ENCODE measurements around the gene NUP133. TPM values are rescaled to one million over a fixed set of nuclear protein-coding genes. Genes with fewer than 3 reads are reported as not detected.

The NUP133 gene
- total and polyA plus RNA-seq, 10 of the 15 experiments (the other 5 are each of a cell fraction or from before 2014, with no cell fraction given), result 10.9 to 45.4 (median 29.2) TPM

DNA sequence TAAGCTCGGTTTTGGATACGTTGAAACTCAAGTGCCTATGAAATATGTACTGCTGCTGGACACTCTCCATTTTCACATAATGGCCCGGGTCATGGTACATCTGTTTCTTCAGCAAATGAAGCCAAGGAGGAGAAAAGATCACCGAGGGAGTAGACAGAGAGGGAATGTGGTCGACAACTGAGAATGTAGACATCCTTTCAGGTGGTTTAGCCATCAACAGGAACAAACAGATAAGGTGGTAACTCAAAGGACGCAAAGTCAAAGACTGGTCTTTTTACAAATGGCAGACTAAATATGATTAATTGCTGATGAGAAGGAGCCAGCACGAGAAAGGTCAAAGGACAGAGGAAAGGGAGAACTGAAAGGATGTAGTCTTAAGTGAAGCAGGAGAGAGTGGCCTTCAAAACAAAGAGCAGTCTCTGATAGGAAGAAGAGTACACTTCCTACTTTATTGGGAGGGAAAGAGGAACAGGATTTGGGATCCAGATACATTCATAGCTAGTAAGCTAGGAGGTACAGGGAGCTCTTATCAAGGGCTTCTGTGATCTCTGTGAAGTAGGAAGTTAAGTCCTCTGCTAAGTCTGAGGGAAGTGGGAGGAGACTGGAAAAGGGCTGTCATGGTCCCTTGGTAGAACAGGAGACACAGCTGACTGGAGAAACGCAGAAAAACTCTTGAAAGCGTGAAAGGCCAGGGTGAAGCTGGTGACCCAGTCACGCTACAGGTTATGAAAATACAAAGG, 28.3 kb downstream of the NUP133 start (continued):
- TF ChIP-seq CEBPB (IDR thresholded peaks at IDR 0.05; ENCODE audit: borderline replicate concordance in 1 of 2, low read depth in 2 of 2, low read length in 2 of 2) (no peak), GABPA (IDR thresholded peaks at IDR 0.05; ENCODE audit: low read depth) (no peak), IRF4 (IDR thresholded peaks at IDR 0.05; ENCODE audit: low read depth, low read length) (no peak), NFYA (IDR thresholded peaks at IDR 0.05; ENCODE audit: borderline replicate concordance, low read depth, low read length) (no peak), NFIC (IDR thresholded peaks at IDR 0.05; ENCODE audit: low read depth, low read length) (peak; percentile 36; the same call in 1 of the 2 replicates), JUNB (IDR thresholded peaks at IDR 0.05) (0 out of 2 replicates have a peak, but pooled peaks have one; percentile 26), MTA3 (IDR thresholded peaks at IDR 0.05; ENCODE audit: borderline replicate concordance, low read length) (0 out of 2 replicates have a peak, but pooled peaks have one; percentile 21), TCF12 (IDR thresholded peaks at IDR 0.05; ENCODE audit: low read depth, low read length) (0 out of 2 replicates have a peak, but pooled peaks have one; percentile 30), STAT1 (conservative IDR thresholded peaks at IDR 0.05) (no peak), SMC3 (IDR thresholded peaks at IDR 0.05; ENCODE audit: borderline replicate concordance, low read length) (no peak), SP1 (IDR thresholded peaks at IDR 0.05; ENCODE audit: low read depth, low read length) (no peak), KAT2A (conservative IDR thresholded peaks at IDR 0.05; ENCODE audit: control insufficient read depth, low read depth, low read length) (no peak), ZZZ3 (IDR thresholded peaks at IDR 0.05; ENCODE audit: control insufficient read depth, insufficient read length, low read depth) (no peak), RCOR1 (conservative IDR thresholded peaks at IDR 0.05; ENCODE audit: low read depth, low read length) (no peak), YY1 (IDR thresholded peaks at IDR 0.05; ENCODE audit: low read depth, low read length) (no peak), ZNF274 (IDR thresholded peaks at IDR 0.05; ENCODE audit: insufficient read depth, insufficient read length) (no peak), SMARCA5 (IDR thresholded peaks at IDR 0.05) (no peak)
- TF ChIP-seq, protein P1, sequence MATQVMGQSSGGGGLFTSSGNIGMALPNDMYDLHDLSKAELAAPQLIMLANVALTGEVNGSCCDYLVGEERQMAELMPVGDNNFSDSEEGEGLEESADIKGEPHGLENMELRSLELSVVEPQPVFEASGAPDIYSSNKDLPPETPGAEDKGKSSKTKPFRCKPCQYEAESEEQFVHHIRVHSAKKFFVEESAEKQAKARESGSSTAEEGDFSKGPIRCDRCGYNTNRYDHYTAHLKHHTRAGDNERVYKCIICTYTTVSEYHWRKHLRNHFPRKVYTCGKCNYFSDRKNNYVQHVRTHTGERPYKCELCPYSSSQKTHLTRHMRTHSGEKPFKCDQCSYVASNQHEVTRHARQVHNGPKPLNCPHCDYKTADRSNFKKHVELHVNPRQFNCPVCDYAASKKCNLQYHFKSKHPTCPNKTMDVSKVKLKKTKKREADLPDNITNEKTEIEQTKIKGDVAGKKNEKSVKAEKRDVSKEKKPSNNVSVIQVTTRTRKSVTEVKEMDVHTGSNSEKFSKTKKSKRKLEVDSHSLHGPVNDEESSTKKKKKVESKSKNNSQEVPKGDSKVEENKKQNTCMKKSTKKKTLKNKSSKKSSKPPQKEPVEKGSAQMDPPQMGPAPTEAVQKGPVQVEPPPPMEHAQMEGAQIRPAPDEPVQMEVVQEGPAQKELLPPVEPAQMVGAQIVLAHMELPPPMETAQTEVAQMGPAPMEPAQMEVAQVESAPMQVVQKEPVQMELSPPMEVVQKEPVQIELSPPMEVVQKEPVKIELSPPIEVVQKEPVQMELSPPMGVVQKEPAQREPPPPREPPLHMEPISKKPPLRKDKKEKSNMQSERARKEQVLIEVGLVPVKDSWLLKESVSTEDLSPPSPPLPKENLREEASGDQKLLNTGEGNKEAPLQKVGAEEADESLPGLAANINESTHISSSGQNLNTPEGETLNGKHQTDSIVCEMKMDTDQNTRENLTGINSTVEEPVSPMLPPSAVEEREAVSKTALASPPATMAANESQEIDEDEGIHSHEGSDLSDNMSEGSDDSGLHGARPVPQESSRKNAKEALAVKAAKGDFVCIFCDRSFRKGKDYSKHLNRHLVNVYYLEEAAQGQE (IDR thresholded peaks at IDR 0.05; ENCODE audit: low read depth, low read length), result no peak
- TF ChIP-seq, protein P2, sequence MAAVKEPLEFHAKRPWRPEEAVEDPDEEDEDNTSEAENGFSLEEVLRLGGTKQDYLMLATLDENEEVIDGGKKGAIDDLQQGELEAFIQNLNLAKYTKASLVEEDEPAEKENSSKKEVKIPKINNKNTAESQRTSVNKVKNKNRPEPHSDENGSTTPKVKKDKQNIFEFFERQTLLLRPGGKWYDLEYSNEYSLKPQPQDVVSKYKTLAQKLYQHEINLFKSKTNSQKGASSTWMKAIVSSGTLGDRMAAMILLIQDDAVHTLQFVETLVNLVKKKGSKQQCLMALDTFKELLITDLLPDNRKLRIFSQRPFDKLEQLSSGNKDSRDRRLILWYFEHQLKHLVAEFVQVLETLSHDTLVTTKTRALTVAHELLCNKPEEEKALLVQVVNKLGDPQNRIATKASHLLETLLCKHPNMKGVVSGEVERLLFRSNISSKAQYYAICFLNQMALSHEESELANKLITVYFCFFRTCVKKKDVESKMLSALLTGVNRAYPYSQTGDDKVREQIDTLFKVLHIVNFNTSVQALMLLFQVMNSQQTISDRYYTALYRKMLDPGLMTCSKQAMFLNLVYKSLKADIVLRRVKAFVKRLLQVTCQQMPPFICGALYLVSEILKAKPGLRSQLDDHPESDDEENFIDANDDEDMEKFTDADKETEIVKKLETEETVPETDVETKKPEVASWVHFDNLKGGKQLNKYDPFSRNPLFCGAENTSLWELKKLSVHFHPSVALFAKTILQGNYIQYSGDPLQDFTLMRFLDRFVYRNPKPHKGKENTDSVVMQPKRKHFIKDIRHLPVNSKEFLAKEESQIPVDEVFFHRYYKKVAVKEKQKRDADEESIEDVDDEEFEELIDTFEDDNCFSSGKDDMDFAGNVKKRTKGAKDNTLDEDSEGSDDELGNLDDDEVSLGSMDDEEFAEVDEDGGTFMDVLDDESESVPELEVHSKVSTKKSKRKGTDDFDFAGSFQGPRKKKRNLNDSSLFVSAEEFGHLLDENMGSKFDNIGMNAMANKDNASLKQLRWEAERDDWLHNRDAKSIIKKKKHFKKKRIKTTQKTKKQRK (IDR thresholded peaks at IDR 0.05; ENCODE audit: low read depth, low read length), result no peak
- TF ChIP-seq, protein P3, sequence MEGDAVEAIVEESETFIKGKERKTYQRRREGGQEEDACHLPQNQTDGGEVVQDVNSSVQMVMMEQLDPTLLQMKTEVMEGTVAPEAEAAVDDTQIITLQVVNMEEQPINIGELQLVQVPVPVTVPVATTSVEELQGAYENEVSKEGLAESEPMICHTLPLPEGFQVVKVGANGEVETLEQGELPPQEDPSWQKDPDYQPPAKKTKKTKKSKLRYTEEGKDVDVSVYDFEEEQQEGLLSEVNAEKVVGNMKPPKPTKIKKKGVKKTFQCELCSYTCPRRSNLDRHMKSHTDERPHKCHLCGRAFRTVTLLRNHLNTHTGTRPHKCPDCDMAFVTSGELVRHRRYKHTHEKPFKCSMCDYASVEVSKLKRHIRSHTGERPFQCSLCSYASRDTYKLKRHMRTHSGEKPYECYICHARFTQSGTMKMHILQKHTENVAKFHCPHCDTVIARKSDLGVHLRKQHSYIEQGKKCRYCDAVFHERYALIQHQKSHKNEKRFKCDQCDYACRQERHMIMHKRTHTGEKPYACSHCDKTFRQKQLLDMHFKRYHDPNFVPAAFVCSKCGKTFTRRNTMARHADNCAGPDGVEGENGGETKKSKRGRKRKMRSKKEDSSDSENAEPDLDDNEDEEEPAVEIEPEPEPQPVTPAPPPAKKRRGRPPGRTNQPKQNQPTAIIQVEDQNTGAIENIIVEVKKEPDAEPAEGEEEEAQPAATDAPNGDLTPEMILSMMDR (IDR thresholded peaks at IDR 0.05 in 2 of 3, conservative IDR thresholded peaks at IDR 0.05 in 1 of 3; ENCODE audit: control insufficient read depth in 2 of 3, extremely low read depth in 1 of 3, insufficient read depth in 1 of 3, low read depth in 3 of 3, low read length in 3 of 3), result no peak
- TF ChIP-seq, protein P4, sequence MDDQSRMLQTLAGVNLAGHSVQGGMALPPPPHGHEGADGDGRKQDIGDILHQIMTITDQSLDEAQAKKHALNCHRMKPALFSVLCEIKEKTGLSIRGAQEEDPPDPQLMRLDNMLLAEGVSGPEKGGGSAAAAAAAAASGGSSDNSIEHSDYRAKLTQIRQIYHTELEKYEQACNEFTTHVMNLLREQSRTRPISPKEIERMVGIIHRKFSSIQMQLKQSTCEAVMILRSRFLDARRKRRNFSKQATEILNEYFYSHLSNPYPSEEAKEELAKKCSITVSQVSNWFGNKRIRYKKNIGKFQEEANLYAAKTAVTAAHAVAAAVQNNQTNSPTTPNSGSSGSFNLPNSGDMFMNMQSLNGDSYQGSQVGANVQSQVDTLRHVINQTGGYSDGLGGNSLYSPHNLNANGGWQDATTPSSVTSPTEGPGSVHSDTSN (IDR thresholded peaks at IDR 0.05; ENCODE audit: insufficient replicate concordance, low read depth, low read length), result peak; percentile 72
